Ascending aorta (tissue), 2 donors: Measurements from ENCODE around the gene SHISA9. TPM values are rescaled to one million over a fixed set of nuclear protein-coding genes. Genes with fewer than 3 reads are reported as not detected.

Source experiments
- DNase-seq, 2 donors: peaks; one replicate each; pipeline ENCODE4 v3.0.0-alpha.2; 2019; ENCODE audit warnings: low spot score in 2 of 2
- H3K27ac ChIP-seq, 2 donors: fragments of 200-600 bp; sonication (generic); one replicate each; pipeline ENCODE4 v1.5.1; 2016 to 2017; ENCODE audit warnings: mild to moderate bottlenecking in 1 of 2
- H3K27me3 ChIP-seq: fragments of 200-600 bp; sonication (generic); one replicate; pipeline ENCODE4 v1.5.1; 2017
- H3K36me3 ChIP-seq, 2 donors: fragments of 200-600 bp; sonication (generic); one replicate each; pipeline ENCODE4 v1.5.1; 2016
- H3K4me1 ChIP-seq, 2 donors: fragments of 200-600 bp; sonication (generic); one replicate each; pipeline ENCODE4 v1.5.1; 2016 to 2017; ENCODE audit warnings: mild to moderate bottlenecking in 1 of 2
- H3K4me3 ChIP-seq, 2 donors: fragments of 200-600 bp; sonication (generic); one replicate each; pipeline ENCODE4 v1.5.1; 2016 to 2017; ENCODE audit warnings: mild to moderate bottlenecking in 1 of 2
- H3K9me3 ChIP-seq, 2 donors: fragments of 200-600 bp; sonication (generic); one replicate each; pipeline ENCODE4 v1.5.1; 2016
- intact Hi-C: fragments of 100-400 bp; cut with DNase I; formaldehyde crosslinking; loops from one replicate; pipeline ENCODE4 v1.15.1; 2023
- total RNA-seq: library from RNA; depleted of rRNA; stranded (reverse); fragments of >200 nt; gene quantifications from one replicate; pipeline ENCODE4 v1.1.0, GENCODE V29; 2016
- TF ChIP-seq, protein P1 (sequence below), 3 experiments: fragments of 200-600 bp in 2 of 3; fragments of 450-650 bp in 1 of 3; sonication (generic) in 2 of 3; IDR thresholded peaks; one replicate each; pipeline ENCODE4 v1.5.1; 2016 to 2019; ENCODE audit warnings: antibody characterized with exemption in 3 of 3, mild to moderate bottlenecking in 1 of 3, moderate library complexity in 1 of 3

Gene SHISA9
- total RNA-seq, 1 donor from 2014 or later: 8.9 TPM

GRCh38 chr16:12893050-12893750 lies 8.2 kb upstream of the SHISA9 start:
- Histone ChIP-seq H3K4me1 (no peaks in the 10 kb centered on the region), H3K9me3 (no peaks in the 10 kb centered on the region), H3K27ac (no peak overlapping the region), H3K36me3 (no peaks in the 10 kb centered on the region), H3K4me3 (no peak overlapping the region), H3K27me3 (no peaks in the 10 kb centered on the region)
- no peak for DNase-seq
- intact Hi-C loops: no loop called here
- TF ChIP-seq, protein P1, sequence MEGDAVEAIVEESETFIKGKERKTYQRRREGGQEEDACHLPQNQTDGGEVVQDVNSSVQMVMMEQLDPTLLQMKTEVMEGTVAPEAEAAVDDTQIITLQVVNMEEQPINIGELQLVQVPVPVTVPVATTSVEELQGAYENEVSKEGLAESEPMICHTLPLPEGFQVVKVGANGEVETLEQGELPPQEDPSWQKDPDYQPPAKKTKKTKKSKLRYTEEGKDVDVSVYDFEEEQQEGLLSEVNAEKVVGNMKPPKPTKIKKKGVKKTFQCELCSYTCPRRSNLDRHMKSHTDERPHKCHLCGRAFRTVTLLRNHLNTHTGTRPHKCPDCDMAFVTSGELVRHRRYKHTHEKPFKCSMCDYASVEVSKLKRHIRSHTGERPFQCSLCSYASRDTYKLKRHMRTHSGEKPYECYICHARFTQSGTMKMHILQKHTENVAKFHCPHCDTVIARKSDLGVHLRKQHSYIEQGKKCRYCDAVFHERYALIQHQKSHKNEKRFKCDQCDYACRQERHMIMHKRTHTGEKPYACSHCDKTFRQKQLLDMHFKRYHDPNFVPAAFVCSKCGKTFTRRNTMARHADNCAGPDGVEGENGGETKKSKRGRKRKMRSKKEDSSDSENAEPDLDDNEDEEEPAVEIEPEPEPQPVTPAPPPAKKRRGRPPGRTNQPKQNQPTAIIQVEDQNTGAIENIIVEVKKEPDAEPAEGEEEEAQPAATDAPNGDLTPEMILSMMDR (IDR thresholded peaks at IDR 0.05): no peak

GRCh38 chr16:12896562-12896961 lies 4.8 kb upstream of the SHISA9 start:
- TF ChIP-seq, protein P1 (IDR thresholded peaks at IDR 0.05): peak in 1 of 3 experiments; percentile 39
- DNase-seq: no peak
- Histone ChIP-seq H3K27me3 (peaks cover 6% of the 10 kb centered on the region), H3K27ac (no peak overlapping the region), H3K4me1 (no peaks in the 10 kb centered on the region), H3K36me3 (no peaks in the 10 kb centered on the region), H3K4me3 (no peak overlapping the region), H3K9me3 (no peaks in the 10 kb centered on the region)
- intact Hi-C loops: no loop called here

- H3K27me3 ChIP-seq: peaks cover 14% of the 10 kb centered on the region
- TF ChIP-seq, protein P1 (IDR thresholded peaks at IDR 0.05): no peak
- H3K4me3 ChIP-seq: no peak overlapping the region
- no peak overlapping the region for H3K27ac ChIP-seq
- no peaks in the 10 kb centered on the region for H3K9me3 ChIP-seq
- H3K4me1 ChIP-seq: peaks cover 0 to 11% of the 10 kb centered on the region in 2 donors
- no peaks in the 10 kb centered on the region for H3K36me3 ChIP-seq
- no peak for DNase-seq
- intact Hi-C loops: no loop called here
Measured at GRCh38 chr16:12898551-12898950, 2.8 kb upstream of the SHISA9 start.

- H3K9me3 ChIP-seq: no peaks in the 10 kb centered on the region
- intact Hi-C loops: no loop called here
- peaks cover 0 to 11% of the 10 kb centered on the region in 2 donors for H3K4me1 ChIP-seq
- TF ChIP-seq, protein P1 (IDR thresholded peaks at IDR 0.05): no peak
- DNase-seq: no peak
- peaks cover 19% of the 10 kb centered on the region for H3K27me3 ChIP-seq
- H3K27ac ChIP-seq: no peak overlapping the region
- H3K36me3 ChIP-seq: no peaks in the 10 kb centered on the region
- no peak overlapping the region for H3K4me3 ChIP-seq
Measured at GRCh38 chr16:12899529-12900143, 1.8 kb upstream of the SHISA9 start.

DNA sequence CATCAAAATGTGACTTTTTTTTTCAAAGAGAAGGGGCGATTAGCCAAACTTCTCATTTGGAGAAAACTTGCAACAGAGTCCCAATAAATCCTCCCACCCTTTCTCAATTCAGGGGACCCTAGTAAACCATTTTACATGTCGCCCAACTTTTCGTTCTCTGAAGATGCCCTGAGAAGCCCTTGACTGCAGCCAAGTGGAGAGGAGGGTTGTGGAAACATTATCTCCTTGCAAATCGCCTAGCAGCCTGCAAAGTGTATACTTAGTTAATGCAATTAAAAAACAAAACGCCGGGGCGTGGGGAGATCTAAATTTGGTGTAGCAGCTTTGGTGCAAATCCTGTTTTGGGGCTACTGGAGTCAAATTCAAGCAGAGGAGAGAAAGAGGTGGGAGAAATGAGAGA lies 1.2 kb upstream of the SHISA9 start:
- DNase-seq: no peak
- Histone ChIP-seq H3K9me3 (no peaks in the 10 kb centered on the region), H3K4me1 (peaks cover 0 to 11% of the 10 kb centered on the region in 2 donors), H3K27me3 (peaks cover 19% of the 10 kb centered on the region), H3K4me3 (no peak overlapping the region), H3K27ac (no peak overlapping the region), H3K36me3 (no peaks in the 10 kb centered on the region)
- TF ChIP-seq, protein P1 (IDR thresholded peaks at IDR 0.05): no peak
- intact Hi-C loops: no loop called here
